Duodenal mucosa (tissue), 2 donors: ENCODE data around the gene PDCD1LG2.
A peak's percentile ranks its signal among the peaks of the same experiment; 100 is the strongest.
"Not testable (repeated sequence)": the region's sequence is repeated elsewhere in the genome, so short reads cannot be mapped to it uniquely, and the experiment has no call there.

Experiments
- H3K27ac ChIP-seq: one replicate; pipeline ENCODE4 v1.7.0; 2013; ENCODE audit warnings: low read depth, low read length
- H3K27me3 ChIP-seq, 2 donors: one replicate each; pipeline ENCODE4 v1.7.0; 2013; ENCODE audit warnings: low read length in 2 of 2, control low read depth in 1 of 2; ENCODE audit not compliant: insufficient read depth in 2 of 2, control insufficient read depth in 1 of 2
- H3K36me3 ChIP-seq, 2 donors: one replicate each; pipeline ENCODE4 v1.7.0; 2013; ENCODE audit warnings: low read length in 2 of 2, control low read depth in 1 of 2; ENCODE audit not compliant: insufficient read depth in 2 of 2, control insufficient read depth in 1 of 2
- H3K4me1 ChIP-seq, 2 donors: one replicate each; pipeline ENCODE4 v1.7.0; 2013; ENCODE audit warnings: low read length in 2 of 2, control low read depth in 1 of 2; ENCODE audit not compliant: insufficient read depth in 2 of 2, control insufficient read depth in 1 of 2
- H3K4me3 ChIP-seq, 2 donors: one replicate each; pipeline ENCODE4 v1.7.0; 2013; ENCODE audit warnings: low read length in 2 of 2, low read depth in 1 of 2
- H3K9ac ChIP-seq, 2 donors: one replicate each; pipeline ENCODE4 v1.7.0; 2013; ENCODE audit warnings: low read length in 2 of 2, low read depth in 1 of 2
- H3K9me3 ChIP-seq, 2 donors: one replicate each; pipeline ENCODE4 v1.7.0; 2013; ENCODE audit warnings: low read length in 2 of 2, control low read depth in 1 of 2; ENCODE audit not compliant: control insufficient read depth in 1 of 2

Gene PDCD1LG2

DNA sequence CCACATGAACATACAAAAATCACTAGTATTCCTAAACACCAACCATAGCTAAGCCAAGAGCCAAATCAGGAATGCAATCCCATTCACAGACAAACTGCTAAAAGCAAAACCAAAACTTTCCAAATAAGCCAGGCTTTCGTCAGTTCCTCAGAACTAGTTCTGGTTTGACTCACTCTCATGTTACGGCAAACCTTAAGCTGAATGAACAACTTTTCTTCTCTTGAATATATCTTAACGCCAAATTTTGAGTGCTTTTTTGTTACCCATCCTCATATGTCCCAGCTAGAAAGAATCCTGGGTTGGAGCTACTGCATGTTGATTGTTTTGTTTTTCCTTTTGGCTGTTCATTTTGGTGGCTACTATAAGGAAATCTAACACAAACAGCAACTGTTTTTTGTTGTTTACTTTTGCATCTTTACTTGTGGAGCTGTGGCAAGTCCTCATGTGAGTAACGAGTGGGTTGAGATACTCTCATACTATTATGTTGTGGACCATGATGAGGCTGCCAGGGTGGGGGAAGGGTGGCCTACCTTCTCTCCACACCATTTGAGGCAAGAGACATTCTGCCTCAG lies at the start of gene PDCD1LG2:
Gene PDCD1LG2 (plus strand): TSS at position 172 of the 572 bp plus-strand sequence. CDS start 12,016 bp downstream, outside the sequence.
- no peaks in the 10 kb centered on the region for H3K9me3 ChIP-seq
- peak within 1 kb of the TSS; percentile 16 to 52 for H3K9ac ChIP-seq
- H3K4me3 ChIP-seq, result peak within 1 kb of the TSS; percentile 48 to 58
- peaks cover 0 to 3% of the 10 kb centered on the region in 2 donors for H3K4me1 ChIP-seq
- no peaks in the 10 kb centered on the region for H3K36me3 ChIP-seq
- peak within 1 kb of the TSS; percentile 11 for H3K27ac ChIP-seq
- H3K27me3 ChIP-seq, result no peaks in the 10 kb centered on the region

DNA sequence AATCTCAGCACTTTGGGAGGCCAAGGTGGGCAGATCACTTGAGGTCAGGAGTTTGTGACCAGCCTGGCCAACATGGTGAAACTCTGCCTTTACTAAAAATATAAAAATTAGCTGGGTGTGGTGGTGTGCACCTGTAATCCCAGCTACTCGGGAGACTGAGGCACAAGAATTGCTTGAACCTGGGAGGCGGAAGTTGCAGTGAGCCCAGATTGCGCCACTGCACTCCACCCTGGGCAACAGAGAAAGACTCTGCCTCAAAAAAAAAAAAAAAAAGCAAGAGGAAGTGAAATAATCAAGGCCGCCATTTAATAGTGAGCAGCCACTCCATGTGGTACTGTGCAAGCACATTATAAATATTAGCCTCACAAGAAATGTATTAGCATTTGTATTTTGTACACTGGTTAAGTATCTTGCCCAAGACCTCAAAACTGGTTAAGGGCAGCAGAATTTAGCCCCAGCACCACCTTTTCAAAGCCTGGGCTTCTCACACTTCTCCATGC lies 45.5 kb upstream of the PDCD1LG2 start:
- not testable (repeated sequence) for H3K9me3 ChIP-seq, H3K4me1 ChIP-seq, H3K4me3 ChIP-seq, H3K27ac ChIP-seq, H3K27me3 ChIP-seq, H3K9ac ChIP-seq
- peaks cover 4 to 14% of the 10 kb centered on the region in 2 donors for H3K36me3 ChIP-seq

DNA sequence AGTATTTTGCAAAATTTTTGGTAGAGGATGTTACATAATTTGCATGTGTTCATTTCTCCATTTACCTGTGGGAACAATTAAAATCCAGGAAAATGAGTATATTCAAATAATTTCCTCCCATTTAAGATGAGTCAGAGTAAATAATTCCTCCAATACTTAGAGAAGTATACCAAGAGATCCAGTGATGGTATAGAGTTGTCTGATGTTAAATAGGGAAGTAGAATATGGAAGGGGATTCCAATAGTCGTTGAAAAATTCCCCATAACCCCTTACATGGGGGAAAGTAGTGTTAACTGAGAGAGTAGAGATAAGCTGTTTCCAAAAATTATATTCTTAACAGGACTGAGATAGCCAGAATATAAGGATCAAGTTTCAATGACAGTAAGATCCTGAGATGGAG lies 44.3 kb upstream of the PDCD1LG2 start:
- H3K27ac ChIP-seq, result no peak overlapping the region
- peaks cover 4 to 14% of the 10 kb centered on the region in 2 donors for H3K36me3 ChIP-seq
- no peaks in the 10 kb centered on the region for H3K27me3 ChIP-seq
- no peaks in the 10 kb centered on the region for H3K9me3 ChIP-seq
- no peak overlapping the region for H3K4me3 ChIP-seq
- no peak overlapping the region for H3K9ac ChIP-seq
- H3K4me1 ChIP-seq, result no peaks in the 10 kb centered on the region

DNA sequence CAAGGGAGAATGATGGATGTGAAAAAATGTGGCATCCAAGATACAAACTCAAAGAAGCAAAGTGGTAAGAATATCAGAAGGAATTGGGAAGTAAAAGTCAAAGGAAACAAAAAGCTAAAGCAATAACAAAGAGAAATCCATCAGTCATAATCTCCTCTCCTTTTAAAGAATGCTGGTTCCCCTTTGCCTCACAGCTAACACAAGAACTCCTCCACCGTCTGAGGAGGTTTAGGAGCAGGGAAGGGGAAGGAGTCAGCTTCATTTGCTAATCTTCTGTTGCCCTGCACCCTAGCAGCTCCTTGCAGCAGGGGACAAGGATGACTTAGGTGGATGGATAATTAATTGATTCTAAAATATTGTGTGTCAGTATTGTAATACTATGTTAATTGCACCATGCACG lies 43.6 kb upstream of the PDCD1LG2 start:
- Histone ChIP-seq H3K36me3 (peaks cover 4 to 14% of the 10 kb centered on the region in 2 donors), H3K27me3 (no peaks in the 10 kb centered on the region), H3K4me3 (no peak overlapping the region), H3K9me3 (no peaks in the 10 kb centered on the region), H3K4me1 (no peaks in the 10 kb centered on the region), H3K27ac (no peak overlapping the region), H3K9ac (no peak overlapping the region)

DNA sequence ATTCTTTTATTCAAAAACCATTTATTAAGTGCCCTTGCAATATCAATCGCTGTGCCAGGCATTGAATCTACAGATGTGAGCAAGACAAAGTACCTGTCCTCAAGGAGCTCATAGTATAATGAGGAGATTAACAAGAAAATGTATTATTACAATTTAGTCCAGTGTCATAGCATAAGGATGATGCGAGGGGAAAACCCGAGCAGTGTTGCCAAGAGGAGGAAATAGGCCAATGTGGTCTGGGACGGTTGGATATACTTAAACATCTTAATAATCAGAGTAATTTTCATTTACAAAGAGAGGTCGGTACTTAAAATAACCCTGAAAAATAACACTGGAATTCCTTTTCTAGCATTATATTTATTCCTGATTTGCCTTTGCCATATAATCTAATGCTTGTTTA lies 41.5 kb upstream of the PDCD1LG2 start:
- no peaks in the 10 kb centered on the region for H3K9me3 ChIP-seq
- no peaks in the 10 kb centered on the region for H3K27me3 ChIP-seq
- peaks cover 0 to 14% of the 10 kb centered on the region in 2 donors for H3K36me3 ChIP-seq
- no peak overlapping the region for H3K4me3 ChIP-seq
- H3K9ac ChIP-seq, result no peak overlapping the region
- H3K4me1 ChIP-seq, result no peaks in the 10 kb centered on the region
- H3K27ac ChIP-seq, result no peak overlapping the region

DNA sequence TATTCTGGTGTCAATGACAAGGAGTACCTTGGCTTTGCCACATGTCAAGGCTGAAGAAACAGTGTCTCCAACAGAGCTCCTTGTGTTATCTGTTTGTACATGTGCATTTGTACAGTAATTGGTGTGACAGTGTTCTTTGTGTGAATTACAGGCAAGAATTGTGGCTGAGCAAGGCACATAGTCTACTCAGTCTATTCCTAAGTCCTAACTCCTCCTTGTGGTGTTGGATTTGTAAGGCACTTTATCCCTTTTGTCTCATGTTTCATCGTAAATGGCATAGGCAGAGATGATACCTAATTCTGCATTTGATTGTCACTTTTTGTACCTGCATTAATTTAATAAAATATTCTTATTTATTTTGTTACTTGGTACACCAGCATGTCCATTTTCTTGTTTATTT lies 40.2 kb upstream of the PDCD1LG2 start:
- H3K36me3 ChIP-seq, result peaks cover 0 to 8% of the 10 kb centered on the region in 2 donors
- H3K4me3 ChIP-seq, result no peak overlapping the region
- H3K9me3 ChIP-seq, result no peaks in the 10 kb centered on the region
- H3K27ac ChIP-seq, result no peak overlapping the region
- no peaks in the 10 kb centered on the region for H3K27me3 ChIP-seq
- H3K4me1 ChIP-seq, result no peaks in the 10 kb centered on the region
- no peak overlapping the region for H3K9ac ChIP-seq

DNA sequence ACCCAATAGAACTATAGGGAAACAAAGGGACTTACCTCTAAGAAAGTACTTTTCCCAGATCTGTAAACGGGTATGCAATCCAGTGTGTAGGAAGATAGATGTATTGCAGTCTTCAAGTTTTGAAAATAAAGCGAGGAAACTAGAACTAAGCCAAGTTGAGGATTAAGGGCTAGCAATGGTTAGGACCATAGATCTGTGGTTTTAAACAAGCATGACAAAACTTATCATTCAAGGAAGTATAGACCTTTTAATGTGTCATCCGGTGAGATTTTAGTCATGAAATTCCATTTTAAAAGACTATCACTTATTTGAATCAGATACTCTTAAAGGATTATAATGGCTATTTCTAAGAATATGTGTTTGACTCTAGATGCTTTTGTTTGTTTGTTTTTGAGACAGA lies 39.5 kb upstream of the PDCD1LG2 start:
- Histone ChIP-seq H3K27ac (no peak overlapping the region), H3K4me3 (no peak overlapping the region), H3K9me3 (no peaks in the 10 kb centered on the region), H3K9ac (no peak overlapping the region), H3K27me3 (no peaks in the 10 kb centered on the region), H3K4me1 (no peaks in the 10 kb centered on the region), H3K36me3 (peaks cover 0 to 8% of the 10 kb centered on the region in 2 donors)

DNA sequence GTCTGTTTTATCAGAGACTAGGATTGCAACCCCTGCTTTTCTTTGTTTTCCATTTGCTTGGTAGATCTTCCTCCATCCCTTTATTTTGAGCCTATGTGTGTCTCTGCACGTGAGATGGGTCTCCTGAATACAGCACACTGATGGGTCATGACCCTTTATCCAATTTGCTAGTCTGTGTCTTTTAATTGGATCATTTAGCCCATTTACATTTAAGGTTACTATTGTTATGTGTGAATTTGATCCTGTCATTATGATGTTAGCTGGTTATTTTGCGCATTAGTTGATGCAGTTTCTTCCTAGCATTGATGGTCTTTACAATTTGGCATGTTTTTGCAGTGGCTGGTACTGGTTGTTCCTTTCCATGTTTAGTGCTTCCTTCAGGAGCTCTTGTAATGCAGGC lies 34.7 kb upstream of the PDCD1LG2 start:
- H3K9ac ChIP-seq, H3K4me1 ChIP-seq, H3K9me3 ChIP-seq, H3K27me3 ChIP-seq, H3K4me3 ChIP-seq, H3K27ac ChIP-seq, H3K36me3 ChIP-seq: not testable (repeated sequence)

DNA sequence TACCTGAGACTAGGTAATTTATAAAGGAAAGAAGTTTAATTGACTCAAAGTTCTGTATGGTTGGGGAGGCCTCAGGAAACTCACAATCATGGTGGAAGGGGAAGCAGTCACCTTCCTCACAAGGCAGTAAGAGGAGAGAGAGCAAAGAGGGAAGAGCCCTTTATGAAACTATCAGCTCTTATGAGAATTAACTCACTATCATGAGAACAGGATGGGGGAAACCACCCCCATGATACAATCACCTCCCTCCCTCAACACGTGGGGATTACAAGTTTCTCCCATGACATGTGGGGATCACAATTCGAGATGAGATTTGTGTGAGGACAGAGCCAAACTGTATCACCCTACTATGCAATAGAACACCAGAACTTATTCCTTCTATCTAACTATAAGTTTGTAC lies 32.1 kb upstream of the PDCD1LG2 start:
- H3K36me3 ChIP-seq, result no peaks in the 10 kb centered on the region

DNA sequence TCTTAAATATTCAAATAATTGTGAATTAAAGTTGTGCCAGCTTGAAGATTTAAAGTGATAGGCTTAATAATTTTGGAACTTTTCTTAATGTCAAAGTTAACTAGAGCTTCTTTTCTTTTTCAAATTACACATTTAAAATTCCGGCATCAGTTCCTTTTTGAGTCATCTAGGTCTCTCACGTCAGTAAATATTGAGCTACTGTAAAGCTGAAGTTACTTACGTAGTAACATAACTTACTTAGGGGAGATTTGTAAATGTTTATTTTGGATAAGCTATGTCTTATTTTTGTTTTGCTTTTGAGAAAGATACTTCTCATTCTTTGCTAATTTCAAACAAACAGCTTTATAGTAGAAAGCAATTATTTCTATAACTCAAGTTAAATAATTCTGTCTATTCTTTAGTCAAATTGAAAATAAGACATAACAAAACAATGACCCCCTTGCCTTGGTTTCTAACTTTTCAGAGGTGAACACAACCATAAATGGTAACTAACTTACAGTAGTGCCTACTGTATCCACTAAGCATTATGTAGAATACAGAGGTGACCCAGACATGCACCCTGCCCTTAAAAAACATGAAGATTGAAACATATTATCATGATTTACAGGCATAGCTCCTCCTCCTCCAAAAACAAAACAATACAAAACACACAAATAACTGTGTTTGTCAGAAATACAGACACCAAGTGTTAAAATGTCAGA lies 30.2 kb upstream of the PDCD1LG2 start:
- Histone ChIP-seq H3K27me3 (no peaks in the 10 kb centered on the region), H3K36me3 (no peaks in the 10 kb centered on the region), H3K4me1 (no peaks in the 10 kb centered on the region), H3K27ac (no peak overlapping the region), H3K9me3 (no peaks in the 10 kb centered on the region), H3K9ac (no peak overlapping the region), H3K4me3 (no peak overlapping the region)

More for the DNA sequence above, 32.1 kb upstream of the PDCD1LG2 start:
- Histone ChIP-seq H3K9me3 (no peaks in the 10 kb centered on the region), H3K4me3 (no peak overlapping the region), H3K27me3 (no peaks in the 10 kb centered on the region), H3K27ac (no peak overlapping the region), H3K9ac (no peak overlapping the region), H3K4me1 (no peaks in the 10 kb centered on the region)
